OCI-LY7 (cell line): ENCODE results near the gene PLEKHA5. TPM values are rescaled to one million over a fixed set of nuclear protein-coding genes. Genes with fewer than 3 reads are reported as not detected.

Source experiments
- BruUV-seq: library from RNA; stranded (reverse); fragments of 400-500 nt; replicated peaks from 2 replicates; lab custom pipeline; 2021; lab: Mats Ljungman, UMichigan
- CTCF ChIA-PET: fragments of 300-600 bp; sonication (Branson Sonifier 250); formaldehyde crosslinking; loops from one replicate; lab custom pipeline; 2022; ENCODE audit warnings: antibody characterized with exemption; ENCODE audit not compliant: unreplicated experiment; lab: Charles Lee
- POLR2A ChIA-PET: fragments of 300-600 bp; sonication (Branson Sonifier 250); formaldehyde crosslinking; loops from one replicate; lab custom pipeline; 2022; ENCODE audit warnings: antibody characterized with exemption; lab: Charles Lee
- DNase-seq: peaks from one replicate; pipeline ENCODE4 v3.0.0-alpha.2; 2015; ENCODE audit warnings: low spot score
- H2AFZ ChIP-seq: fragments of 200-600 bp; sonication (generic), shearing (Covaris generic); 2 replicates; pipeline ENCODE4 v1.6.1; 2014; ENCODE audit warnings: mild to moderate bottlenecking, antibody characterized with exemption, low read length, moderate library complexity
- H3K27ac ChIP-seq: fragments of 200-600 bp; sonication (generic); 2 replicates; pipeline ENCODE4 v1.5.1; 2014; ENCODE audit warnings: mixed run types, low read depth, mild to moderate bottlenecking, moderate library complexity, low read length, inconsistent platforms; ENCODE audit not compliant: poor library complexity, severe bottlenecking
- H3K36me3 ChIP-seq: fragments of 200-600 bp; sonication (generic); 2 replicates; pipeline ENCODE4 v1.6.1; 2014; ENCODE audit warnings: mild to moderate bottlenecking, antibody characterized with exemption, low read length, moderate library complexity, mixed read lengths; ENCODE audit not compliant: insufficient read depth
- H3K4me1 ChIP-seq: fragments of 200-600 bp; sonication (generic); 2 replicates; pipeline ENCODE4 v1.5.1; 2014; ENCODE audit warnings: mild to moderate bottlenecking, low read length; ENCODE audit not compliant: insufficient read depth, poor library complexity, severe bottlenecking
- H3K4me2 ChIP-seq: fragments of 200-600 bp; sonication (generic); 2 replicates; pipeline ENCODE4 v1.6.1; 2014; ENCODE audit warnings: mild to moderate bottlenecking, low read length
- H3K4me3 ChIP-seq: fragments of 200-600 bp; sonication (generic); 2 replicates; pipeline ENCODE4 v1.5.1; 2014; ENCODE audit warnings: mild to moderate bottlenecking, low read depth, low read length; ENCODE audit not compliant: poor library complexity, severe bottlenecking
- H3K79me2 ChIP-seq: fragments of 200-600 bp; sonication (generic); 2 replicates; pipeline ENCODE4 v1.6.1; 2016; ENCODE audit warnings: low read depth, mild to moderate bottlenecking, low read length, moderate library complexity, mixed read lengths; ENCODE audit not compliant: insufficient read depth
- H3K9me2 ChIP-seq: fragments of 200-600 bp; sonication (generic); 2 replicates; pipeline ENCODE4 v1.6.1; 2016; ENCODE audit warnings: mild to moderate bottlenecking, low read length, mixed read lengths; ENCODE audit not compliant: insufficient read depth
- H3K9me3 ChIP-seq: fragments of 200-600 bp; sonication (generic); 2 replicates; pipeline ENCODE4 v1.6.1; 2014; ENCODE audit warnings: mild to moderate bottlenecking, mixed run types, low read length, mixed read lengths
- H4K20me1 ChIP-seq: fragments of 200-600 bp; sonication (generic); 2 replicates; pipeline ENCODE4 v1.6.1; 2014; ENCODE audit warnings: mild to moderate bottlenecking, antibody characterized with exemption, low read length, moderate library complexity, mixed read lengths; ENCODE audit not compliant: insufficient read depth
- CTCF ChIP-seq: fragments of 200-600 bp; sonication (generic); conservative IDR thresholded peaks from 2 replicates; pipeline ENCODE4 v1.5.1; 2014; ENCODE audit warnings: mild to moderate bottlenecking, antibody characterized with exemption, low read length, moderate library complexity, mixed read lengths
- EZH2phosphoT487 ChIP-seq: fragments of 200-600 bp; sonication (generic); IDR thresholded peaks from 2 replicates; pipeline ENCODE4 v1.6.1; 2018; ENCODE audit warnings: low read depth, borderline replicate concordance, mild to moderate bottlenecking, mixed run types, antibody characterized with exemption, low read length, moderate library complexity, mixed read lengths
- intact Hi-C: fragments of 100-400 bp; cut with micrococcal nuclease; formaldehyde crosslinking; loops from one replicate; pipeline ENCODE4 v1.10.0; 2022; ENCODE audit not compliant: unreplicated experiment
- total RNA-seq, 2 experiments: library from RNA; depleted of rRNA in 1 of 2; stranded (reverse); fragments of >200 nt in 1 of 2; shearing (Covaris generic) in 1 of 2; gene quantifications; 2 replicates each; pipeline ENCODE4 v1.2.3, GENCODE V29; 2014 to 2022

The PLEKHA5 gene
- total RNA-seq, 2 experiments from 2014 or later: 2.7 TPM; not detected in 1

GRCh38 chr12:19201661-19202060 is 72.1 kb downstream of the PLEKHA5 start:
- Histone ChIP-seq H3K9me2 (no peaks in the 10 kb centered on the region), H3K4me1 (no peaks in the 10 kb centered on the region), H3K79me2 (no peaks in the 10 kb centered on the region), H3K27ac (no peak overlapping the region), H2AFZ (no peak overlapping the region), H3K36me3 (no peaks in the 10 kb centered on the region), H4K20me1 (no peaks in the 10 kb centered on the region), H3K9me3 (no peaks in the 10 kb centered on the region), H3K4me3 (no peak overlapping the region), H3K4me2 (no peak overlapping the region)
- DNase-seq: no peak
- no peak for TF ChIP-seq CTCF
- no peak for TF ChIP-seq EZH2phosphoT487
- ChIA-PET POLR2A (no interaction called here), CTCF (no interaction called here)
- intact Hi-C loops: no loop called here
- BruUV-seq: no TSS peak

- Histone ChIP-seq H3K36me3 (no peaks in the 10 kb centered on the region), H3K79me2 (no peaks in the 10 kb centered on the region), H2AFZ (no peak overlapping the region), H3K9me2 (no peaks in the 10 kb centered on the region), H3K9me3 (no peaks in the 10 kb centered on the region), H3K4me2 (no peak overlapping the region), H3K4me1 (no peaks in the 10 kb centered on the region), H3K4me3 (no peak overlapping the region), H4K20me1 (no peaks in the 10 kb centered on the region), H3K27ac (no peak overlapping the region)
- CTCF ChIA-PET: no interaction called here
- POLR2A ChIA-PET: no interaction called here
- DNase-seq: no peak
- intact Hi-C loops: no loop called here
- TF ChIP-seq CTCF: no peak
- no peak for TF ChIP-seq EZH2phosphoT487
- no TSS peak for BruUV-seq
Observed at GRCh38 chr12:19203013-19203412, 73.5 kb downstream of the PLEKHA5 start.

GRCh38 chr12:19203539-19204506 is 74.3 kb downstream of the PLEKHA5 start:
- Histone ChIP-seq H3K9me2 (no peaks in the 10 kb centered on the region), H3K9me3 (no peaks in the 10 kb centered on the region), H4K20me1 (no peaks in the 10 kb centered on the region), H3K4me1 (no peaks in the 10 kb centered on the region), H3K27ac (no peak overlapping the region), H2AFZ (no peak overlapping the region), H3K79me2 (no peaks in the 10 kb centered on the region), H3K4me2 (no peak overlapping the region), H3K36me3 (no peaks in the 10 kb centered on the region), H3K4me3 (no peak overlapping the region)
- POLR2A ChIA-PET: no interaction called here
- BruUV-seq: no TSS peak
- intact Hi-C loops: no loop called here
- no peak for DNase-seq
- TF ChIP-seq EZH2phosphoT487 (no peak), CTCF (no peak)
- CTCF ChIA-PET: no interaction called here
